Measurements from ENCODE around the gene RDH8. TPM values are rescaled to one million over a fixed set of nuclear protein-coding genes. Genes with fewer than 3 reads are reported as not detected.

Gene RDH8
- total RNA-seq, 2 experiments from 2014 or later, result not detected

DNA sequence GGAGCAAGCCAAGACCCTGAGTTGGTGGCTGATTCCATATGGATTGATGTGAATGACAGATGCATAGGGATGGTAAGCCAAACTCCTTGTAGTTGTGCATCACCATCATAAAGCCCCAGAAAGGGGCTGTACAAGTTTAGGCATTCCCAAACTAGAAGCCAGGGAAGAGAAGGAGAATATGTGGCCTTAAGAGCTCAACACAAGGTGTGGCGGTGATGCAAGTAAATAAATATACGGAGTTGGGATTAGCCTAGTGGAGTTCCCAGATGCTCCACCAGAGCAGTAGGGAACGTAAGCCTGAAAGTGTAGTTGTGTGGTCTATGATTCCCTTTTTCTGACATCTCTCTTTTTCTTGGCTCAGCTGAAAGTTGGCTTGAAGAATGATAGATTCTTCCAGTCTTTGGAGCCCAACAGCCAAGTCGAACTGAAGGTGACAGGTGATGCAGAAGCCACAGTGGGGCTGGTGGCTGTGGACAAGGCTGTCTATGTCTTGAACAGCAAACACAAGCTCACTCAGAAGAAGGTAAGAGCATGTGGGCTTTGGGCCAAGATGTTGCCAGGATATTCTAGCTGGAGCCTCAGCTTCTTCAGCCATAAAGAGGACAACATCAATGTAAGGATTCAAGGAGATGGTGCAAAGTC is 30.1 kb downstream of the RDH8 start:
- no peaks in the 10 kb centered on the region for H3K4me1 Mint-ChIP-seq
- no peak for DNase-seq
- H3K4me3 Mint-ChIP-seq, result no peak overlapping the region
- H3K27ac Mint-ChIP-seq, result no peak overlapping the region
- H3K9me3 Mint-ChIP-seq, result peaks cover 28% of the 10 kb centered on the region
- H3K36me3 Mint-ChIP-seq, result peaks cover 11% of the 10 kb centered on the region
- H3K27me3 Mint-ChIP-seq, result peaks cover 20% of the 10 kb centered on the region

GRCh38 chr19:10044390-10044789 is 31.1 kb downstream of the RDH8 start:
- Mint-ChIP-seq H3K4me1 (no peaks in the 10 kb centered on the region), H3K27me3 (peaks cover 19% of the 10 kb centered on the region), H3K27ac (no peak overlapping the region), H3K36me3 (peaks cover 11% of the 10 kb centered on the region), H3K9me3 (peaks cover 27% of the 10 kb centered on the region), H3K4me3 (no peak overlapping the region)
- no peak for DNase-seq

DNA sequence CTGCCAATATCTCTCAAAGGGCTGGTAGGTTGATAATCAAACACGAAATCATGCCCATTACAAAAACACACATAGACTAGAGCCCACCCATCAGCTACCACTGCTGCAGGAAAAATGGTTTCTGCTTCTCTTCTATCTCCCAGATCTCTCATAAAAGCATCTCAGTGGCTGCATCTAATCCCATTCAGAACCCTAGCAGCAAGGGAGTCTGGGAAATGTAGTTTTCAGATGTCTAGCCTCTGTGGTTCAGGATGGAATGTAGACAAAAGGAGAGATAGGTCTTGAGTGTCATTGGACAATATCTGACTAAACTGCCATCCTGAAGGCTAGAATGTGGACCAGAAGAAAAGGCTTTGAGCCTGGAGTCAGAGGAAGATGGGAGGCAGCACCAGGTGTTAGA is 32.1 kb downstream of the RDH8 start:
- Mint-ChIP-seq H3K4me1 (no peaks in the 10 kb centered on the region), H3K9me3 (peaks cover 27% of the 10 kb centered on the region), H3K4me3 (no peak overlapping the region), H3K27ac (no peak overlapping the region), H3K36me3 (peaks cover 11% of the 10 kb centered on the region), H3K27me3 (peaks cover 19% of the 10 kb centered on the region)
- no peak for DNase-seq

- peaks cover 14% of the 10 kb centered on the region for H3K27me3 Mint-ChIP-seq
- no peak overlapping the region for H3K4me3 Mint-ChIP-seq
- no peak for DNase-seq
- H3K9me3 Mint-ChIP-seq, result peaks cover 5% of the 10 kb centered on the region
- H3K36me3 Mint-ChIP-seq, result no peaks in the 10 kb centered on the region
- H3K4me1 Mint-ChIP-seq, result no peaks in the 10 kb centered on the region
- no peak overlapping the region for H3K27ac Mint-ChIP-seq
Measured at GRCh38 chr19:10049626-10050025, 36.3 kb downstream of the RDH8 start.

DNA sequence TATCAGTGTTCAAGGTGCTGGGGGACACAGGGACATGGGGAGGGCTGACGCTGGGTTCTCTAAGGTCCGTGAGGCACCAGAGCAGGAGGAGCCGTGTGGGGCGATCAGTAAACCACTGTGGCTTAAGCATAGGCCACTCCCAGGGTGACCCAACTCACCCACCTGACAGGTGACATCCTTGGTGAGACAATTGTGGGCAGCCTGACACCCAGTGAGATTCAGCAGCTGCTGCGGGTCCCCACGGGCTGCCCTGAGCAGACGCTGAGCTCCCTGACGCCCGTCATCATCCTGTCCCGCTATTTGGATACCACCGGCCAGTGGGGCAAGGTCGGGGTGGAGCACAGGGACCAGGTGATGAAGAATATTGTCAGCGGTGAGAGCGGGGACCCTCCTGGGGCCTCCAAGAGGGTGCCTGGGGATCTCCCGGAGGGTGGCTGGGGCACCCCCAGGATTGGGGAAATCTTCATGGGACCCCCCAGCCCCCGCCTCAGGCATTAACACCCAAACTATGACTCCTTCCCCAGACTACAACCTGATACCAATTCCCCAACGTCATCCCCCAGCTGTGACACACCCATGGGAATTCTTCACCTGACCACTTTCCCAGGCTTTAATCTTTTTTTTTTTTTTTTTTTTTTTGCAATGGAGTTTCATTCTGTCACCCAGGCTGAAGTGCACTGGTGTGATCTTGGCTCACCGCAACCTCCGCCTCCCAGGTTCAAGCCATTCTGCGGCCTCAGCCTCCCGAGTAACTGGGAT is 39.5 kb downstream of the RDH8 start:
- Mint-ChIP-seq H3K4me3 (no peak overlapping the region), H3K4me1 (no peaks in the 10 kb centered on the region), H3K27ac (no peak overlapping the region), H3K9me3 (peaks cover 1% of the 10 kb centered on the region), H3K27me3 (peaks cover 9% of the 10 kb centered on the region), H3K36me3 (no peaks in the 10 kb centered on the region)
- DNase-seq, result no peak

DNA sequence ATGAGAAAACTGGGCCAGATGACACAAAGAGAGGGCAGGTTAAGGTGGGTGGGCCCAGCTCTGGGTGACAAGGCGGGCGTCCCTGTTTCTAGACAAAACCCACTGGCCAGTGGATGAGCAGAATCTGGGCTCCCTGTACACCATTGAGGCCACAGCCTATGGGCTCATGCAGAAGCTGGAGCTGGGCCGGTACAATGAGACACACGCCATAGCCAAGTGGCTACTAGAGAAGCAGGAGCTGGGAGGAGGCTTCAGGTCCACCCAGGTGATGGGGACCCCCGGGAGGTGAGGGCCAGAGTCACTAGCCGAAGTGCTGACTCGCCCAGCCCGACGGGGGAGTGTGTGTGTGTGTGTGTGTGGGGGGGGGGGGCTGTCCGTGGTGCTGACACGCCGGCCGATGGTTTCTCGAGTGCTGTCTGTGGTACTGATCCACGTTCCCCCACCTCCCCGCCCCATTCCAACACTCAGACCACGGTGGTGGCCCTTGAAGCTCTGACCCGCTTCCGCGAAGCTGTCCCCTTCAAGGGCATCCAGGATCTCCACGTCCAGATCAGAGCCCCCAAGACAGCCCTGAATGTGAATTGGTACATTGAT is 48.5 kb downstream of the RDH8 start:
- no peak for DNase-seq
- Mint-ChIP-seq H3K9me3 (no peaks in the 10 kb centered on the region), H3K4me3 (no peak overlapping the region), H3K4me1 (no peaks in the 10 kb centered on the region), H3K27me3 (peaks cover 22% of the 10 kb centered on the region), H3K27ac (no peak overlapping the region), H3K36me3 (no peaks in the 10 kb centered on the region)

DNA sequence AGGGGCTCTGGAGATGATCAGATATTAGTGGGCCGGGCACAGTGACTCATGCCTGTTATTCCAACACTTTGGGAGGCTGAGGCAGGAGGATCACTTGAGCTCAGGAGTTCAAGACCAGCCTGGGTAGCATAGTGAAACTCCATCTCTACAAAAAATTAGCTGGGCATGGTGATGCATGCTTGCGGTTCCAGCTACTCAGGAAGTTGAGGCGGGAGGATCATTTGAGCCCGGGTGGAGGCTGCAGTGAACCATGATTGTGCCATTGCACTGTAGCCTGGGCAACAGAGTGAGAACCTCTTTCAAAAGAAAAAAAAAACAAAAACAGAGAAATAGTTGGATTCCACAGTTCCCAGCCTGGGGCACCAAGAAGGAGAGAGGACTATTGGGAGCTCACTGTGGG is 54.9 kb downstream of the RDH8 start:
- Mint-ChIP-seq H3K36me3 (no peaks in the 10 kb centered on the region), H3K27ac (no peak overlapping the region), H3K9me3 (no peaks in the 10 kb centered on the region), H3K4me3 (no peak overlapping the region), H3K27me3 (peaks cover 4% of the 10 kb centered on the region), H3K4me1 (peaks cover 2% of the 10 kb centered on the region)
- no peak for DNase-seq

DNA sequence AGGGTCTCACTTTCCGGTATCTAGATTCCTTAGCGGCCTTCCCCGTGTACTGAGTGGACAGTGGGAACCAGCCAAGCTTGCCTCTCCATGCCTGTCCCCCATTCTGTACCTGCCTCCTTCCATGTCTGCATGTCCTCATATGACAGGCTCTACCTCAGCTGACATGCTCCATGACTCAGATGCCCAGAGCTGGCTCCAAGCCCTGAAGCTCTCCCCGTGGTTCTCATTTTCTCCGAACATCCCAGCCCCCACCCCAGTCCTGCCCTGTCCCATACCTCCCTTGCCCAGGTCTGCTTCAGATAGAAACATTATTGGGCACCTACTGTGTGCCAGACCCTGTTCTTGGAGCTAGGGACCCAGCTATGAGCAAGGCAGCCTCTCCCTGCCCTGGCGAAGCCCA is 55.8 kb downstream of the RDH8 start:
- H3K9me3 Mint-ChIP-seq, result peaks cover under 1% of the 10 kb centered on the region
- no peaks in the 10 kb centered on the region for H3K36me3 Mint-ChIP-seq
- peaks cover 4% of the 10 kb centered on the region for H3K27me3 Mint-ChIP-seq
- no peak for DNase-seq
- peaks cover 2% of the 10 kb centered on the region for H3K4me1 Mint-ChIP-seq
- no peak overlapping the region for H3K27ac Mint-ChIP-seq
- no peak overlapping the region for H3K4me3 Mint-ChIP-seq

DNA sequence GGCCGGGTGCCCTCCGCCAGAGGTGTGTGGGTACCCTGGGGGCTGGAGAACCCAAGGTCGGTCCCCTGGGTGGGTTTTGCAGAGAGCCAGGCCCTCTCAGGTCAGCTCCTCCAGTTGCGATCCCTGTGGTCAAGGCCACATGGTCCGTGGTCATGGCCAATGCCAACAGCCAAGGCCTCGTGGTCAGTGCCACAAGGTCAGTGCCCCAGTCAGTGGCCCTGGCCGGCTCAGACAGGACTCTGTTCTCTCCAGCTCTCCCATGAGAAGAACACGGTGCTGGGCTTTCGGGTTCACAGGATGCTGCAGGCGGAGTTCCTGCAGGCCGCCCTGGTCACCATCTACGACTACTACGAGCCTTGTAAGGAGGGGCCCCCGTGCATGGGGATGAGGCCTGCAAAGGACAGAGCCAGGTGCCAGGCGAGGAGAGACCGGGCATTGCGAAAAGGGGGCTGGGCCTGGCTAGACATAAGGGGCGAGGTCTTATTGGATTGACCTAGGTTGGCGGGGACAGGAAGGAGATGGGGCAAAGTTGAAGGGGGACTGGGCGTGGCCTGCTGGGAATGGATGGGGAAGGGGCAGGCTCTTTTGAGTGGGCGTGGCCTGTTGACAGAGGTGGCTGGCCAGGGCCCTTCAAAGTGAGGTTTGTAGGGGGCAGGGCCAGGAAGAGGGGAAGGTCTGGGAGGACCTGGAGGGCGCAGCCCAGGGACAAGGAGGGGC is 57.6 kb downstream of the RDH8 start:
- Mint-ChIP-seq H3K9me3 (peaks cover 2% of the 10 kb centered on the region), H3K27me3 (no peaks in the 10 kb centered on the region), H3K4me3 (no peak overlapping the region), H3K27ac (no peak overlapping the region), H3K36me3 (no peaks in the 10 kb centered on the region), H3K4me1 (peaks cover 2% of the 10 kb centered on the region)
- DNase-seq, result no peak

Other genes starting within 250 kb of the RDH8 start
- gene ZNF846, start 244.7 kb upstream of the RDH8 start, total RNA-seq, result 1 to 10 TPM; 6.1 to 6.8 TPM
- gene FBXL12, start 194.4 kb upstream of the RDH8 start, total RNA-seq, result 10 to 100 TPM; 26.4 to 30.5 TPM
- gene UBL5, start 185.6 kb upstream of the RDH8 start, total RNA-seq, result 100 to 1,000 TPM; 344 to 347 TPM
- gene PIN1, start 178.2 kb upstream of the RDH8 start, total RNA-seq, result 10 to 100 TPM; 85.5 to 90.9 TPM
- gene OLFM2, start 77.0 kb upstream of the RDH8 start, total RNA-seq, result 1 to 10 TPM; 2.7 to 2.9 TPM
- gene COL5A3, start 3.0 kb upstream of the RDH8 start, total RNA-seq, result under 1 TPM in 1 of 2 experiments, not detected in 1; 0.04 TPM
- 10 to 100 TPM; 46.8 to 47.0 TPM for gene SHFL, start 72.8 kb downstream of the RDH8 start, total RNA-seq
- 1 to 10 TPM; 8.5 to 9.8 TPM for gene ANGPTL6, start 89.2 kb downstream of the RDH8 start, total RNA-seq
- 100 to 1,000 TPM; 214 to 227 TPM for gene PPAN, start 92.9 kb downstream of the RDH8 start, total RNA-seq
- gene P2RY11, start 98.2 kb downstream of the RDH8 start, total RNA-seq, result 10 to 100 TPM; 57.8 to 64.0 TPM
- gene EIF3G, start 106.4 kb downstream of the RDH8 start, total RNA-seq, result 100 to 1,000 TPM; 287 to 293 TPM
- 100 to 1,000 TPM; 337 to 352 TPM for gene DNMT1, start 181.5 kb downstream of the RDH8 start, total RNA-seq
- 1 to 10 TPM; 7.7 to 7.9 TPM for gene S1PR2, start 217.8 kb downstream of the RDH8 start, total RNA-seq
- gene MRPL4, start 238.7 kb downstream of the RDH8 start, total RNA-seq, result 100 to 1,000 TPM; 179 to 182 TPM

All from activated naive CD8-positive, alpha-beta T cell treated with anti-CD3 and anti-CD28 coated beads for 36 hours (primary cell).